Gastrocnemius medialis (tissue), 4 donors: ENCODE results near the gene AKR1B15. TPM values are rescaled to one million over a fixed set of nuclear protein-coding genes. Genes with fewer than 3 reads are reported as not detected.

Experiments
- ATAC-seq, 2 donors: fragments of 150-250 bp; one replicate each; pipeline ENCODE4 v1.9.1; 2016
- DNase-seq, 2 donors: peaks; one replicate each; pipeline ENCODE4 v3.0.0-alpha.2; 2019
- H3K27ac ChIP-seq, 4 donors: fragments of 200-600 bp; sonication (generic); 1 replicate in 1 of 4; 2 replicates in 3 of 4; pipeline ENCODE4 v1.5.1; 2016 to 2018; ENCODE audit warnings: mild to moderate bottlenecking in 2 of 4, moderate library complexity in 1 of 4
- H3K27me3 ChIP-seq, 3 donors: fragments of 200-600 bp; sonication (generic) in 2 of 3; 1 replicate in 1 of 3; 2 replicates in 2 of 3; pipeline versions ENCODE4 v1.5.1 to v1.6.0; 2016 to 2019; ENCODE audit warnings: mild to moderate bottlenecking in 1 of 3, moderate library complexity in 1 of 3
- H3K36me3 ChIP-seq, 2 donors: fragments of 200-600 bp; sonication (generic) in 1 of 2; one replicate each; pipeline ENCODE4 v1.5.1; 2017 to 2018
- H3K4me1 ChIP-seq, 2 donors: fragments of 200-600 bp; sonication (generic) in 1 of 2; one replicate each; pipeline ENCODE4 v1.5.1; 2016 to 2017; ENCODE audit warnings: mild to moderate bottlenecking in 2 of 2
- H3K4me3 ChIP-seq, 4 donors: fragments of 200-600 bp; sonication (generic) in 3 of 4; 1 replicate in 1 of 4; 2 replicates in 3 of 4; pipeline ENCODE4 v1.5.1; 2016 to 2019; ENCODE audit warnings: mild to moderate bottlenecking in 2 of 4
- H3K9me3 ChIP-seq, 3 donors: fragments of 200-600 bp; sonication (generic) in 2 of 3; 1 replicate in 1 of 3; 2 replicates in 2 of 3; pipeline ENCODE4 v1.5.1; 2016 to 2019
- POLR2A ChIP-seq, 2 donors: fragments of 450-650 bp; IDR thresholded peaks; one replicate each; pipeline ENCODE4 v1.6.1; 2017; ENCODE audit warnings: antibody characterized with exemption in 2 of 2, mild to moderate bottlenecking in 2 of 2, moderate library complexity in 2 of 2
- in situ Hi-C, 4 donors: fragments of 200-750 bp; cut with MboI; loops; one replicate each; pipeline versions ENCODE4 v1.15.0 to v1.8.0; 2017; ENCODE audit warnings: low sequenced_read_pairs in 4 of 4
- intact Hi-C: fragments of 100-400 bp; cut with DNase I; formaldehyde crosslinking; loops from one replicate; pipeline ENCODE4 v1.15.1; 2023; ENCODE audit warnings: low total_unique reads
- total RNA-seq, 4 donors: library from RNA; depleted of rRNA; stranded (reverse); fragments of >200 nt; gene quantifications; one replicate each; pipeline versions ENCODE4 v1.1.0 to v1.2.3, GENCODE V29; 2016
- TF ChIP-seq, protein P1 (sequence below), 5 experiments: fragments of 450-650 bp in 3 of 5; fragments of 200-600 bp in 2 of 5; sonication (generic) in 2 of 5; IDR thresholded peaks in 4 of 5; conservative IDR thresholded peaks in 1 of 5; 1 replicate in 4 of 5; 2 replicates in 1 of 5; pipeline ENCODE4 v1.5.1; 2016 to 2019; ENCODE audit warnings: antibody characterized with exemption in 5 of 5, mild to moderate bottlenecking in 3 of 5, moderate library complexity in 3 of 5

The AKR1B15 gene
- total RNA-seq, 4 donors from 2014 or later, result 1.9 to 77.5 (median 10.3) TPM

DNA sequence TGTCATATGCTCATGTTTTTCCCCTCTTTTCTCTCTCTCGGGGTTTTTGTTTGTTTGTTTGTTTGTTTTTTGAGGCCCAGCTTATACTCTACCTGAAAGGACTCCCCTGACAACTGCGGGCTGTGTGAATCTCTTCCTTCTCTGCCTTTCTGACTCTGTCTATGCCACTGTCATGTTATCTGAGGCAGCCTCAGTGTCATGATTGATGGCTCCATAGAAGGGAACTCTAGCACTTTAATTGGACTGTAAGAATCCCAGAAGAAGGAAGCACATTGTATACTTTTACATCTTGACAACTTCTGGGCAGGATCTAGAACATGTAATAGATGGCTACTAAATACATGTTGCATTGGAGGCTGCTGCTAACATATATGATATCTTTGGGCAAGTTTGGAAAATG, 25.4 kb downstream of the AKR1B15 start:
- Histone ChIP-seq H3K4me1 (peaks cover 0 to 10% of the 10 kb centered on the region in 2 donors), H3K27ac (no peak overlapping the region), H3K36me3 (no peaks in the 10 kb centered on the region), H3K4me3 (no peak overlapping the region), H3K27me3 (no peaks in the 10 kb centered on the region), H3K9me3 (no peaks in the 10 kb centered on the region)
- in situ Hi-C loops (no loop called here), intact Hi-C loops (no loop called here)
- ATAC-seq (no peak), DNase-seq (no peak)
- TF ChIP-seq POLR2A (IDR thresholded peaks at IDR 0.05), result no peak
- TF ChIP-seq, protein P1, sequence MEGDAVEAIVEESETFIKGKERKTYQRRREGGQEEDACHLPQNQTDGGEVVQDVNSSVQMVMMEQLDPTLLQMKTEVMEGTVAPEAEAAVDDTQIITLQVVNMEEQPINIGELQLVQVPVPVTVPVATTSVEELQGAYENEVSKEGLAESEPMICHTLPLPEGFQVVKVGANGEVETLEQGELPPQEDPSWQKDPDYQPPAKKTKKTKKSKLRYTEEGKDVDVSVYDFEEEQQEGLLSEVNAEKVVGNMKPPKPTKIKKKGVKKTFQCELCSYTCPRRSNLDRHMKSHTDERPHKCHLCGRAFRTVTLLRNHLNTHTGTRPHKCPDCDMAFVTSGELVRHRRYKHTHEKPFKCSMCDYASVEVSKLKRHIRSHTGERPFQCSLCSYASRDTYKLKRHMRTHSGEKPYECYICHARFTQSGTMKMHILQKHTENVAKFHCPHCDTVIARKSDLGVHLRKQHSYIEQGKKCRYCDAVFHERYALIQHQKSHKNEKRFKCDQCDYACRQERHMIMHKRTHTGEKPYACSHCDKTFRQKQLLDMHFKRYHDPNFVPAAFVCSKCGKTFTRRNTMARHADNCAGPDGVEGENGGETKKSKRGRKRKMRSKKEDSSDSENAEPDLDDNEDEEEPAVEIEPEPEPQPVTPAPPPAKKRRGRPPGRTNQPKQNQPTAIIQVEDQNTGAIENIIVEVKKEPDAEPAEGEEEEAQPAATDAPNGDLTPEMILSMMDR (IDR thresholded peaks at IDR 0.05 in 4 of 5, conservative IDR thresholded peaks at IDR 0.05 in 1 of 5), result no peak

DNA sequence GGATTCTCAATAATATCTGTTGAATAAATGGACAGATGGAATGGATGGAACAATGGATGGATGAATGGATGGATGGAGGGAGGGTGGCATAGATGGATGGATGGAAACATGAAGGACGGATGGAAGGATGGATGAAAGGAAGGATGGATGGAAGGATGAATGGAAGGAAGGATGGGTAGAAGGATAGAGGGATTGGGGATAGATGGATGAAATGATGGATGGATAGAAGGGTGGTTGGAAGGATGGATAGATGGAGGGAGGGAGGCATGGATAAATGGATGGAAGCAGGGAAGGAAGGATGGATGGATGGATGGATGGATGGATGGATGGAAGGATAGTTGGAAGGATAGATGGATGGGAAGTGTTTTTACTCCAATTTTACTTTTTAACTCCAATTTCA, 35.4 kb downstream of the AKR1B15 start:
- DNase-seq (no peak), ATAC-seq (no peak)
- intact Hi-C loops (no loop called here), in situ Hi-C loops (no loop called here)
- Histone ChIP-seq H3K4me1 (no peaks in the 10 kb centered on the region), H3K27ac (no peak overlapping the region), H3K27me3 (no peaks in the 10 kb centered on the region), H3K4me3 (no peak overlapping the region), H3K9me3 (no peaks in the 10 kb centered on the region), H3K36me3 (no peaks in the 10 kb centered on the region)
- no peak for TF ChIP-seq POLR2A (IDR thresholded peaks at IDR 0.05)
- TF ChIP-seq, protein P1 (IDR thresholded peaks at IDR 0.05 in 4 of 5, conservative IDR thresholded peaks at IDR 0.05 in 1 of 5), result no peak

DNA sequence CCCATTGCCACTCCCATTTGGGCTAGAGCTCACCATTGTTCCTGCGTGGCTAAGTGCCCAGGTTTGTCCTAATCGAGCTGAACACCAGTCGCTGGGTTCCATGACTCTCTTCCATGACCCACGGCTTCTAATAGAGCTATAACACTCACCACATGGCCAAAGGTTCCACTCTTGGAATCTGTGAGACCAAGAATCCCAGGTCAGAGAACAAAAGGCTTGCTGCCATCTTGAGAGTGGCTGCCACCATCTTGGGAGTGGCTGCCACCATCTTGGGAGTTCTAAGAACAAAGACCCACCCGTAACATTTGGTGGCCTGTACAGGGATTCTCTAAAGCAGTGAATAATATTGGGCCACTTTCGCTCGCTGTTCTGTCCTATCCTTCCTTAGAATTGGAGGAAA, 37.0 kb downstream of the AKR1B15 start:
- DNase-seq (no peak), ATAC-seq (no peak)
- H3K27me3 ChIP-seq, result no peaks in the 10 kb centered on the region
- no peaks in the 10 kb centered on the region for H3K4me1 ChIP-seq
- no peaks in the 10 kb centered on the region for H3K36me3 ChIP-seq
- intact Hi-C loops (no loop called here), in situ Hi-C loops (no loop called here)
- no peak overlapping the region for H3K4me3 ChIP-seq
- TF ChIP-seq POLR2A (IDR thresholded peaks at IDR 0.05), result no peak
- TF ChIP-seq, protein P1 (IDR thresholded peaks at IDR 0.05 in 4 of 5, conservative IDR thresholded peaks at IDR 0.05 in 1 of 5), result no peak
- H3K27ac ChIP-seq, result no peak overlapping the region
- H3K9me3 ChIP-seq, result no peaks in the 10 kb centered on the region

DNA sequence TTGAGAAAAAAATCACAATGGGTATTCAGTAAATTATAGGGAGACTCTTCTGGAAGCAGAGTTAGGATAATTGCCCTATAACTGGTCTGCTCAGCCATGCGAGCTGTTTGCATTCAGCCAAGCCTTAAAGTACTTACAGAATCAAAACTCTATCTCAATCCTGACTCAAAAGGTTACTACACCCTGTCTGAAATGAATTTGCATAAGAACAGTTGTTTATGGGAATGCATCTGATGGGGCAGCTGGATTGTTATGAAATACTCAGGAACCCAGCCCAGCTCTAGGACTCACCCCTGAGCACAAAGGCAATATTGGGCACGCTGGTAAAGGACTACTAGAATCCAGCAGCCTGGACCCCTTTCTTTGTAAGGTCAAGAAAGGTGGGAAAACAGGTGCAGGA, 38.8 kb downstream of the AKR1B15 start:
- in situ Hi-C loops, result no loop called here

More for the DNA sequence above, 38.8 kb downstream of the AKR1B15 start:
- no peaks in the 10 kb centered on the region for H3K36me3 ChIP-seq
- intact Hi-C loops, result no loop called here
- H3K4me1 ChIP-seq, result no peaks in the 10 kb centered on the region
- H3K9me3 ChIP-seq, result no peaks in the 10 kb centered on the region
- DNase-seq, result no peak
- ATAC-seq, result no peak
- no peak overlapping the region for H3K27ac ChIP-seq
- H3K27me3 ChIP-seq, result no peaks in the 10 kb centered on the region
- TF ChIP-seq POLR2A (IDR thresholded peaks at IDR 0.05), result no peak
- TF ChIP-seq, protein P1 (IDR thresholded peaks at IDR 0.05 in 4 of 5, conservative IDR thresholded peaks at IDR 0.05 in 1 of 5), result no peak
- no peak overlapping the region for H3K4me3 ChIP-seq
